Activated CD4-positive, alpha-beta T cell treated with anti-CD3 and anti-CD28 coated beads, Interleukin-2, amount 10 ng/mL, durations not matched to agents 24 days and 14 days (primary cell): ENCODE measurements around the gene SEC23B. TPM values are rescaled to one million over a fixed set of nuclear protein-coding genes. Genes with fewer than 3 reads are reported as not detected.
"Not testable (repeated sequence)": the region's sequence is repeated elsewhere in the genome, so short reads cannot be mapped to it uniquely, and the experiment has no call there.

Source experiments
- DNase-seq: peaks from one replicate; pipeline ENCODE4 v3.0.0; 2022
- H3K27ac Mint-ChIP-seq: one replicate; pipeline ENCODE4 v1.8.0; 2022; ENCODE audit warnings: mild to moderate bottlenecking, mixed read lengths
- H3K27me3 Mint-ChIP-seq: one replicate; pipeline ENCODE4 v1.8.0; 2022; ENCODE audit warnings: mixed read lengths
- H3K36me3 Mint-ChIP-seq: one replicate; pipeline ENCODE4 v1.8.0; 2022; ENCODE audit warnings: low read depth, mild to moderate bottlenecking, mixed read lengths
- H3K4me1 Mint-ChIP-seq: one replicate; pipeline ENCODE4 v1.8.0; 2021; ENCODE audit warnings: mixed read lengths
- H3K4me3 Mint-ChIP-seq: one replicate; pipeline ENCODE4 v1.8.0; 2022; ENCODE audit warnings: mild to moderate bottlenecking, moderate library complexity, mixed read lengths
- H3K9me3 Mint-ChIP-seq: one replicate; pipeline ENCODE4 v1.8.0; 2021; ENCODE audit warnings: mixed read lengths
- intact Hi-C: fragments of 100-400 bp; cut with micrococcal nuclease; formaldehyde crosslinking; loops from one replicate; pipeline ENCODE4 v1.15.1; 2023
- total RNA-seq: library from RNA; stranded (reverse); gene quantifications from 2 replicates; pipeline ENCODE4 v1.2.3, GENCODE V29; 2022

The SEC23B gene
- total RNA-seq = 108 TPM in 2 replicates

- H3K4me3 Mint-ChIP-seq = peak within 1 kb of the TSS; percentile 99
- peaks cover 34% of the 10 kb centered on the region for H3K4me1 Mint-ChIP-seq
- peaks cover 40% of the 10 kb centered on the region for H3K36me3 Mint-ChIP-seq
- peak within 1 kb of the TSS; percentile 99 for H3K27ac Mint-ChIP-seq
- H3K9me3 Mint-ChIP-seq = no peaks in the 10 kb centered on the region
- H3K27me3 Mint-ChIP-seq = peaks cover 3% of the 10 kb centered on the region
- intact Hi-C loops = loop anchor here (1.0 to 5.0 kb wide), 8 partner anchors 10 to 539 kb away; partner anchors contain the start of genes DZANK1, POLR3F, RBBP9 and SMIM26
- DNase-seq = peak; percentile 99
Measured at GRCh38 chr20:18507218-18508191, at the start of gene SEC23B. Gene SEC23B, plus strand, starts transcription at chr20:18507940. Its CDS starts 2,896 bp downstream, at chr20:18510836.

GRCh38 chr20:18465536-18466200, 42.1 kb upstream of the SEC23B start:
- Mint-ChIP-seq H3K27me3 (no peaks in the 10 kb centered on the region), H3K9me3 (no peaks in the 10 kb centered on the region), H3K4me3 (peak overlapping the region; percentile 92), H3K36me3 (peaks cover 1% of the 10 kb centered on the region), H3K27ac (no peak overlapping the region), H3K4me1 (peaks cover 20% of the 10 kb centered on the region)
- intact Hi-C loops = no loop called here
- DNase-seq = no peak

- intact Hi-C loops = no loop called here
- peaks cover 7% of the 10 kb centered on the region for H3K36me3 Mint-ChIP-seq
- peak overlapping the region; percentile 92 for H3K4me3 Mint-ChIP-seq
- H3K9me3 Mint-ChIP-seq = no peaks in the 10 kb centered on the region
- DNase-seq = no peak
- H3K27me3 Mint-ChIP-seq = no peaks in the 10 kb centered on the region
- no peak overlapping the region for H3K27ac Mint-ChIP-seq
- peaks cover 20% of the 10 kb centered on the region for H3K4me1 Mint-ChIP-seq
Measured at GRCh38 chr20:18466574-18466893, 41.2 kb upstream of the SEC23B start.

DNA sequence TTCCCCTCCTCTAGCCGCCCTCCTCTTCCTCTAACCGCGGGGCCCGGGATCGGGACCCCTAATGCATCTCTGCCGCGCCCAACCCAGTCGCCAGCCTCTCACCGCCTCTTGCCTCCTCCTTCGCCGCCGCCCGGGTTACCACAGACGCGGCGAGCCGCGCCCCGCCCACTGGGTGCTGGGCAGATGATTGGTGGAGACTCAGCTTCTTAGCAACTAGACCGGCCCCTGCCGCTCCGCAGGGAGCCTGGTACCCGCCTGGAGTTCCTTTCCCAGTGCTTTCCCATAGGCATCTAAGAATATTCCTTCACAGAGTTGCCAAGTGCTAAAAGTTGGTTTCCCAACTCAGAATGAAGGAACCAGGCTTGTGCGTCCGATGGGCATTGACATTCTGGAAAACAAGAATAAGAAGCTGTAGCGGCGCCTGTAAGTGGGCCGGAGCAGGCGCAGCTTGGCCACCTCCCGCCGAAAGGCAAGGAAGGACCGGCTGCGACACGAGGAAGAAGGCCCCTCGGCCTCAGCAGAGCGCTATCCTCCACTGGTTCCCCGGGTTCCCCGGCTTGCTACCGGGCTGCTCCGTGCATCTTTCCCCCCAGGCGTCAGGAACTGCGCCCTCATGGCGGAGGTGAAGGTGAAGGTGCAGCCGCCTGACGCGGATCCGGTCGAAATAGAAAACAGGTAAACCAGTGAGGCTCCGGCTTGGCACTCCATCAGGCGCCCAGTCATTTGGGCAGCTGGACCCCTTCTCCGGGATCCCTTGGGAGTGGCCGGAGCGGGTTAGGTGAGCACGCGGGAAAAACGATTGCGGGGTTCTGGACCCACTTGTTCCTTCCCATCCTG, 40.6 kb upstream of the SEC23B start, which contains the start of the genes DZANK1 and POLR3F:
TSS of gene DZANK1 (minus strand) at position 137 of the 837 bp plus-strand sequence. CDS start 1,672 bp downstream, outside the sequence.
TSS of gene POLR3F (plus strand) at position 497 of the 837 bp plus-strand sequence. CDS start at position 614, 117 bp downstream.
- peak within 1 kb of the TSS; percentile 92 for H3K4me3 Mint-ChIP-seq
- intact Hi-C loops = loop anchor here (1.0 kb wide), 6 partner anchors 30 to 179 kb away; partner anchors contain the start of genes RBBP9, SEC23B, SMIM26 and ZNF133
- no peaks in the 10 kb centered on the region for H3K27me3 Mint-ChIP-seq
- peaks cover 7% of the 10 kb centered on the region for H3K36me3 Mint-ChIP-seq
- H3K9me3 Mint-ChIP-seq = no peaks in the 10 kb centered on the region
- DNase-seq = peak; percentile 98
- peaks cover 20% of the 10 kb centered on the region for H3K4me1 Mint-ChIP-seq
- peak within 1 kb of the TSS; percentile 89 for H3K27ac Mint-ChIP-seq

GRCh38 chr20:18477218-18477617, 30.5 kb upstream of the SEC23B start:
- H3K36me3 Mint-ChIP-seq = peaks cover 29% of the 10 kb centered on the region

GRCh38 chr20:18477821-18478220, 29.9 kb upstream of the SEC23B start:
- intact Hi-C loops = no loop called here
- H3K27me3 Mint-ChIP-seq = no peaks in the 10 kb centered on the region
- no peak overlapping the region for H3K27ac Mint-ChIP-seq
- H3K36me3 Mint-ChIP-seq = peaks cover 34% of the 10 kb centered on the region
- no peak for DNase-seq
- H3K9me3 Mint-ChIP-seq = no peaks in the 10 kb centered on the region
- no peak overlapping the region for H3K4me3 Mint-ChIP-seq
- H3K4me1 Mint-ChIP-seq = no peaks in the 10 kb centered on the region

More at GRCh38 chr20:18477218-18477617, 30.5 kb upstream of the SEC23B start:
- H3K4me3 Mint-ChIP-seq = no peak overlapping the region
- intact Hi-C loops = no loop called here
- no peak overlapping the region for H3K27ac Mint-ChIP-seq
- no peaks in the 10 kb centered on the region for H3K9me3 Mint-ChIP-seq
- DNase-seq = no peak
- H3K27me3 Mint-ChIP-seq = no peaks in the 10 kb centered on the region
- H3K4me1 Mint-ChIP-seq = no peaks in the 10 kb centered on the region

- intact Hi-C loops = no loop called here
- Mint-ChIP-seq H3K27me3 (no peaks in the 10 kb centered on the region), H3K27ac (no peak overlapping the region), H3K36me3 (peaks cover 38% of the 10 kb centered on the region), H3K4me1 (no peaks in the 10 kb centered on the region), H3K9me3 (no peaks in the 10 kb centered on the region), H3K4me3 (no peak overlapping the region)
- no peak for DNase-seq
Measured at GRCh38 chr20:18481596-18481995, 26.1 kb upstream of the SEC23B start.

DNA sequence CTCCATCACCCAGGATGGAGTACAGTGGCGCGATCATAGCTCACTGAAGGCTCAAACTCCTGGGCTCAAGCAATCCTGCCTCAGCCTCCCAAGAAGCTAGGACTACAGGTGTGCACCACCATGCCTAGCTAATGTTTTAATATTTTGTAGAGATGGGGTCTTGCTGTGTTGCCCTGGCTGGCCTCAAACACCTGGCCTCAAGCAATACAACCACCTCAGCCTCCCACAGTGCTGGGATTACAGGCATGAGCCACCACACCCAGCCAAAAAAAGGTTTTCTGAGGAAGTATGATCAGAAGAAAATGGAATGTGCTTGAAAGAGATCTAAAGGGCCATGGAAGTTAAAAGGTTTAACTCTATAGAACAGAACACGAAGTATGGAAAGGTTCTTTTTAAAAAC, 19.4 kb upstream of the SEC23B start:
- no peak for DNase-seq
- Mint-ChIP-seq H3K4me3 (no peak overlapping the region), H3K4me1 (peaks cover 2% of the 10 kb centered on the region), H3K27ac (no peak overlapping the region), H3K36me3 (peaks cover 48% of the 10 kb centered on the region), H3K9me3 (no peaks in the 10 kb centered on the region), H3K27me3 (no peaks in the 10 kb centered on the region)
- intact Hi-C loops = no loop called here

DNA sequence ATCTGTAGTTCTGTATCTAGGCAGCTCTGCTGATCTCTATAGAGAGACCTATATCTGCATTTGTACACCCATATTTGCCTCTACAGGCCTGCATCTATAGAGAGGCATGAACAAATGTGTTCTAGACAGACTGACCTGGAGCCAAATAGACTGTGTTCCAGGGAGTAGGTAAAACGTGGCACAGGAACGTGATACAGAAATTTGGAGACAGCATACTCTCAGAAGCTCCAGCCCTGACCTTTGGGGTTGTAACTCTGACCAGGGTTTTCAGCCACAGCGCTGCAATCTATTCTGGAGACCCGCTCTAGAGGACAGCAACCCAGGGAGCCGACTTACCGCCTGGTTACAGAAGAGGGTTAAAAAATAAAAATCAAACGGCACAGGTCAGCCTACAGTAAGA, 11.7 kb upstream of the SEC23B start:
- Mint-ChIP-seq H3K4me1 (peaks cover 18% of the 10 kb centered on the region), H3K36me3 (peaks cover 19% of the 10 kb centered on the region), H3K9me3 (peaks cover 3% of the 10 kb centered on the region), H3K27me3 (no peaks in the 10 kb centered on the region), H3K27ac (peak overlapping the region; percentile 68), H3K4me3 (peak overlapping the region; percentile 99)
- no peak for DNase-seq
- intact Hi-C loops = no loop called here

DNA sequence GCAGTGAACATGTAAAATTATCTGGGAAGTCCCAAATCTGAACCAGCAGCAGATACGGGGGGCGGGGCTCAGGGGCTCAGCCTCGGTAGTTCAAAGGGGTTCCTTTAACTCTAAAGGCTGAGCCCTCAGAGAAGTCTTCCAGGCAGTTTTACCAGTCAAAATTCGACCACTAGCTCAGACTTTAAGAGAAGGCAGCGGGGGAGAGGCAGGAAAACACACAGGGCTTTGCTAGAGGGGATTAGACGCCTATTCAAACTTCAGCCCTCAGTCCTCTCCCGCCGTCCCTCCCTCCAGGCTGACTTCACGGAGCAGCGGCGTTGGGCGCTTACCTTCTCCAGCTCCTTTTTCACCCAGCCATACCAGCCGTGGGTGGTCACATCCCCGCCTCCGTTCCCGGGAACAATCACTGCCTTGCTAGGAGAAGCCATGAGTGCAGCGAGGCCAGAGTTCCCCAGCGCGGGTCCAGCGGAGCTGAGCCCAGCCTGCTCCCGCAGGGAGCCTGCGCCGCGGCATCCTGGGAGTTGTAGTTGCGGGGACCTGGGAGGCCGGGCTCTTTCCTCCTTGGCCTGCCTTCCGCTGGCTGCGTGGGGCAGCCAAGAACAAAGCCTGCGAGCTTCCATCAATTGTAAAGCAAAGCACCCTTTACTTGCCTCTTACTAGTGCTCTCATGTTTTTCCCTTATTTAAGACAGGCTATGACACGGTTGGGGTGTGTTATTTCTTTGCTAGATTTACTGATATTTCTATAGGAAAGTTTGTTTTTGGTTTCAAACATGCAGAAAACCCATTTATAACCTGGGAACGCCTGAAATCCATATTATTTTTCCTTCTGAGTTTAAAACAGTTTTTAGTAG, 10.8 kb upstream of the SEC23B start, which contains the start of gene RBBP9:
TSS of gene RBBP9 (minus strand) at position 486 of the 853 bp plus-strand sequence. CDS start at position 428, 58 bp downstream.
- Mint-ChIP-seq H3K4me1 (peaks cover 20% of the 10 kb centered on the region), H3K4me3 (peak within 1 kb of the TSS; percentile 99), H3K27ac (peak within 1 kb of the TSS; percentile 93), H3K9me3 (peaks cover 3% of the 10 kb centered on the region), H3K27me3 (no peaks in the 10 kb centered on the region), H3K36me3 (peaks cover 16% of the 10 kb centered on the region)
- intact Hi-C loops = loop anchor here (1.0 kb wide), 2 partner anchors 10 to 30 kb away; partner anchors contain the start of genes DZANK1, POLR3F and SEC23B
- peak; percentile 93 for DNase-seq

- Mint-ChIP-seq H3K27ac (no peak overlapping the region), H3K36me3 (peaks cover 10% of the 10 kb centered on the region), H3K4me3 (peak overlapping the region; percentile 99), H3K27me3 (no peaks in the 10 kb centered on the region), H3K4me1 (peaks cover 21% of the 10 kb centered on the region), H3K9me3 (peaks cover 3% of the 10 kb centered on the region)
- intact Hi-C loops = loop anchor here (1.0 kb wide), 2 partner anchors 10 to 30 kb away; partner anchors contain the start of genes DZANK1, POLR3F and SEC23B
- DNase-seq = no peak
Measured at GRCh38 chr20:18497603-18498002, 10.1 kb upstream of the SEC23B start.

DNA sequence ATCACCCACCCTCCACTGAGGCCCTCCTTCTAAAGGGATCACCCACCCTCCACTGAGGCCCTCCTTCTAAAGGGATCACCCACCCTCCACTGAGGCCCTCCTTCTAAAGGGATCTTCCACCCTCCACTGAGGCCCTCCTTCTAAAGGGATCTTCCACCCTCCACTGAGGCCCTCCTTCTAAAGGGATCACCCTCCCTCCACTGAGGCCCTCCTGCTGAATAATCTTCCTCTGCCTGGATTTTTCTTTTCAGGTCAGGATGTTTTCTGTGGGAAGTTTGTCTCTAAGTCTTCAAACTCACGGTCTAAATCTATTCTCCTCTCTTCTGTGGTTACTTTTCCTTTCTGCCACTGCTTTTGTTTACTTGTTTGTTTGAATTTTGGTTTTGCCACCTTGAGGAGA, 6.1 kb upstream of the SEC23B start:
- H3K36me3 Mint-ChIP-seq, H3K27ac Mint-ChIP-seq, H3K9me3 Mint-ChIP-seq, intact Hi-C loops, H3K4me3 Mint-ChIP-seq, H3K27me3 Mint-ChIP-seq, DNase-seq: not testable (repeated sequence)
- peaks cover 14% of the 10 kb centered on the region for H3K4me1 Mint-ChIP-seq
